HEK293 (cell line): ENCODE results near the gene BBC3.

Experiments
- BCL11B ChIP-seq: fragments of 450-650 bp; formaldehyde crosslinking; IDR thresholded peaks from 2 replicates; pipeline ENCODE4 v1.5.1; 2016; ENCODE audit warnings: low read depth, missing biosample characterization, missing genetic modification characterization
- GFI1B ChIP-seq: fragments of 450-650 bp; formaldehyde crosslinking; IDR thresholded peaks from 2 replicates; pipeline ENCODE4 v1.5.1; 2016; ENCODE audit warnings: missing biosample characterization, missing genetic modification characterization
- GLI4 ChIP-seq: fragments of 450-650 bp; formaldehyde crosslinking; IDR thresholded peaks from 2 replicates; pipeline ENCODE4 v1.5.1; 2016; ENCODE audit warnings: missing biosample characterization, missing genetic modification characterization
- GLIS1 ChIP-seq: fragments of 450-650 bp; formaldehyde crosslinking; IDR thresholded peaks from 2 replicates; pipeline ENCODE4 v1.5.1; 2016; ENCODE audit warnings: missing biosample characterization, missing genetic modification characterization
- HOXC10 ChIP-seq: sonication (generic); formaldehyde crosslinking; IDR thresholded peaks from 2 replicates; pipeline ENCODE4 v1.8.1; 2023; ENCODE audit warnings: mild to moderate bottlenecking, missing genetic modification reagents
- KLF8 ChIP-seq: fragments of 450-650 bp; formaldehyde crosslinking; IDR thresholded peaks from 2 replicates; pipeline ENCODE4 v1.5.1; 2016; ENCODE audit warnings: missing biosample characterization, missing genetic modification characterization
- KLF9 ChIP-seq: fragments of 450-650 bp; formaldehyde crosslinking; IDR thresholded peaks from 2 replicates; pipeline ENCODE4 v1.5.1; 2016; ENCODE audit warnings: missing biosample characterization, missing genetic modification characterization, low read depth
- PRDM2 ChIP-seq: fragments of 450-650 bp; formaldehyde crosslinking; IDR thresholded peaks from 2 replicates; pipeline ENCODE4 v1.5.1; 2016; ENCODE audit warnings: missing biosample characterization, missing genetic modification characterization, borderline replicate concordance
- PRDM6 ChIP-seq: fragments of 450-650 bp; formaldehyde crosslinking; IDR thresholded peaks from 2 replicates; pipeline ENCODE4 v1.5.1; 2017; ENCODE audit warnings: missing biosample characterization, missing genetic modification characterization
- SCRT1 ChIP-seq: fragments of 450-650 bp; formaldehyde crosslinking; IDR thresholded peaks from 2 replicates; pipeline ENCODE4 v1.5.1; 2016; ENCODE audit warnings: missing biosample characterization, missing genetic modification characterization, borderline replicate concordance
- SCRT2 ChIP-seq: fragments of 450-650 bp; formaldehyde crosslinking; IDR thresholded peaks from 2 replicates; pipeline ENCODE4 v1.5.1; 2016; ENCODE audit warnings: missing biosample characterization, missing genetic modification characterization
- SP3 ChIP-seq: fragments of 450-650 bp; formaldehyde crosslinking; IDR thresholded peaks from 2 replicates; pipeline ENCODE4 v1.5.1; 2016; ENCODE audit warnings: missing biosample characterization, missing genetic modification characterization
- ZBTB20 ChIP-seq: fragments of 450-650 bp; formaldehyde crosslinking; IDR thresholded peaks from 2 replicates; pipeline ENCODE4 v1.5.1; 2016; ENCODE audit warnings: missing biosample characterization, missing genetic modification characterization
- ZFP37 ChIP-seq: fragments of 450-650 bp; formaldehyde crosslinking; IDR thresholded peaks from 2 replicates; pipeline ENCODE4 v1.5.1; 2016; ENCODE audit warnings: missing biosample characterization, missing genetic modification characterization
- ZNF10 ChIP-seq: fragments of 450-650 bp; formaldehyde crosslinking; IDR thresholded peaks from 2 replicates; pipeline ENCODE4 v1.5.1; 2017; ENCODE audit warnings: missing biosample characterization, missing genetic modification characterization
- ZNF140 ChIP-seq: fragments of 450-650 bp; formaldehyde crosslinking; IDR thresholded peaks from 2 replicates; pipeline ENCODE4 v1.5.1; 2016; ENCODE audit warnings: missing biosample characterization, missing genetic modification characterization
- ZNF16 ChIP-seq: fragments of 450-650 bp; formaldehyde crosslinking; IDR thresholded peaks from 2 replicates; pipeline ENCODE4 v1.5.1; 2016; ENCODE audit warnings: low read depth, missing biosample characterization, missing genetic modification characterization
- ZNF169 ChIP-seq: fragments of 450-650 bp; formaldehyde crosslinking; IDR thresholded peaks from 2 replicates; pipeline ENCODE4 v1.5.1; 2016; ENCODE audit warnings: missing biosample characterization, missing genetic modification characterization
- ZNF223 ChIP-seq: fragments of 450-650 bp; formaldehyde crosslinking; IDR thresholded peaks from 2 replicates; pipeline ENCODE4 v1.5.1; 2016; ENCODE audit warnings: missing biosample characterization, missing genetic modification characterization
- ZNF335 ChIP-seq: fragments of 450-650 bp; formaldehyde crosslinking; conservative IDR thresholded peaks from 2 replicates; pipeline ENCODE4 v1.5.1; 2016; ENCODE audit warnings: missing biosample characterization, missing genetic modification characterization
- ZNF350 ChIP-seq: fragments of 450-650 bp; formaldehyde crosslinking; IDR thresholded peaks from 2 replicates; pipeline ENCODE4 v1.5.0; 2017; ENCODE audit warnings: missing biosample characterization, mild to moderate bottlenecking, missing genetic modification characterization
- ZNF37A ChIP-seq: fragments of 450-650 bp; IDR thresholded peaks from 2 replicates; pipeline ENCODE4 v1.5.1; 2018; ENCODE audit warnings: missing biosample characterization, missing genetic modification characterization
- ZNF391 ChIP-seq: fragments of 450-650 bp; formaldehyde crosslinking; IDR thresholded peaks from 2 replicates; pipeline ENCODE4 v1.5.1; 2016; ENCODE audit warnings: low read depth, missing biosample characterization, missing genetic modification characterization, borderline replicate concordance
- ZNF398 ChIP-seq: fragments of 450-650 bp; formaldehyde crosslinking; IDR thresholded peaks from 2 replicates; pipeline ENCODE4 v1.5.1; 2017; ENCODE audit warnings: missing biosample characterization, missing genetic modification characterization
- ZNF623 ChIP-seq: fragments of 450-650 bp; formaldehyde crosslinking; IDR thresholded peaks from 2 replicates; pipeline ENCODE4 v1.5.1; 2016; ENCODE audit warnings: missing biosample characterization, missing genetic modification characterization
- ZNF626 ChIP-seq: fragments of 450-650 bp; sonication (Bioruptor Pico); formaldehyde crosslinking; IDR thresholded peaks from 2 replicates; pipeline ENCODE4 v1.5.1; 2018; ENCODE audit warnings: missing biosample characterization, missing genetic modification characterization, inconsistent platforms
- ZNF639 ChIP-seq: fragments of 450-650 bp; formaldehyde crosslinking; IDR thresholded peaks from 2 replicates; pipeline ENCODE4 v1.5.1; 2016; ENCODE audit warnings: missing biosample characterization, missing genetic modification characterization
- ZNF837 ChIP-seq: fragments of 450-650 bp; formaldehyde crosslinking; IDR thresholded peaks from 2 replicates; pipeline ENCODE4 v1.5.1; 2016; ENCODE audit warnings: missing biosample characterization, missing genetic modification characterization

Gene BBC3

GRCh38 chr19:47231215-47232054 lies 436 bp upstream of the BBC3 start (continued):
- no peak for TF ChIP-seq PRDM2 (tag by site-specific recombination)
- TF ChIP-seq KLF9 (tag by site-specific recombination), result peak; percentile 90
- no peak for TF ChIP-seq ZNF16
- no peak for TF ChIP-seq GFI1B (tag by site-specific recombination)
- no peak for TF ChIP-seq ZNF350 (tag by site-specific recombination)
- no peak for TF ChIP-seq HOXC10 (CRISPR knock-in tag)
- TF ChIP-seq ZNF223 (tag by site-specific recombination), result peak; percentile 78
- TF ChIP-seq ZFP37 (tag by site-specific recombination), result peak; percentile 92
- TF ChIP-seq ZNF623 (tag by site-specific recombination), result no peak
- peak; percentile 92 for TF ChIP-seq ZBTB20 (tag by site-specific recombination)
- TF ChIP-seq GLI4, result peak; percentile 66; the same call in 1 of the 2 replicates
- TF ChIP-seq ZNF837, result 0 out of 2 replicates have a peak, but pooled peaks have one; percentile 11
- peak; percentile 44; the same call in 1 of the 2 replicates for TF ChIP-seq ZNF10
- TF ChIP-seq ZNF398, result peak; percentile 92
- TF ChIP-seq ZNF37A (tag by site-specific recombination), result no peak
- TF ChIP-seq ZNF626 (tag by site-specific recombination), result no peak
- no peak for TF ChIP-seq ZNF140 (tag by site-specific recombination)
- peak; percentile 95 for TF ChIP-seq SCRT1 (tag by site-specific recombination)
- peak; percentile 55 for TF ChIP-seq SP3 (tag by site-specific recombination)
- TF ChIP-seq ZNF335, result peak; percentile 78
- TF ChIP-seq ZNF639 (tag by site-specific recombination), result no peak
- TF ChIP-seq BCL11B (tag by site-specific recombination), result no peak
- peak; percentile 99 for TF ChIP-seq SCRT2 (tag by site-specific recombination)
- TF ChIP-seq KLF8 (tag by site-specific recombination), result peak; percentile 71; the same call in 1 of the 2 replicates
- TF ChIP-seq ZNF391 (tag by site-specific recombination), result no peak; the same call in none of the 2 replicates
- peak; percentile 52; the same call in 1 of the 2 replicates for TF ChIP-seq ZNF169 (tag by site-specific recombination)
- peak; percentile 91 for TF ChIP-seq GLIS1 (tag by site-specific recombination)
- no peak for TF ChIP-seq PRDM6 (tag by site-specific recombination)
